Stimulated activated CD8-positive, alpha-beta memory T cell treated with anti-CD3 and anti-CD28 coated beads, Interleukin-4, amount 100 ng/mL, for 24 hours (primary cell): Measurements from ENCODE around the gene HOXA4.

Experiments
- DNase-seq: peaks from one replicate; pipeline ENCODE4 v3.0.0-alpha.2; 2020; ENCODE audit warnings: low read depth

Gene HOXA4

DNA sequence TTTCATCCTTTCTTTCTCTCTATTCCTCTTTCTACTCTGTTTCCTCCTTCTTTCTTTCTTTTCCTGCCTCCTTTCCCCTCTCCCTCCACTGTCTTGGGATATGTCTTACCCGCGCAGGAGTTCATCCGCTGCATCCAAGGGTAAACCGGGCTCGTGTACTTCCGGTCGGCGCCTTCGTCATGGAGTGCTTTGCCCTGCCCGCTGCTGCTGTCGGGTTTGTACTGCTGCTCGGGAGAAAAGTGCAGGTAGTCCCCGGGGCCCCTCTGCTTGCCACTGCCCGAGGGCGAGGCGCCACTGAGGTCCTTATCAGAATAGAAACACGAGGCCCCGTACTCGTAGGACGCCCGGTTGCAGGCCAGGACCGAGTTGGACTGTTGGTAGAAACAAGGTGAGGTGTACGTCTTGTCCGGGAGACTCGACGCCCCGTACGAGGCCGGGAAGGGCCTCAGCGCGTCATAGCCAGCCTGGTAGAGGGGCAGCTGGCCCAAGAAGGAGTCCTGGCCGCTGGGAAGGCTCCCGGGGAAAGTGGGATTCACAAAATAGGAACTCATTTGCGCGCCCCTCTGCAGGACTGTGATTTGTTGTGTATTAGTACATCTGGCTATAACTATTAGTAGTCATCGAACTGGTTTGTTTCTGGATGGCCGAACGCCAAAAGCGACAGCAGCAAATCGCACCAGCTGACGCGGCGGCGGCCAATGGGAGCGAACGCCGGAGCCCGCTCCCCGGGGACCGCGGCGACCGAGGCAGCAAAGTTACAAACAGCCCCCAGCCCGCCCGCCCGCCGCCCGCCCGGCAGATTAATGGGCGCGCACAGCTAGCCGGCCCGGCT is 16.9 kb upstream of the HOXA4 start, which contains the start of gene HOXA6:
HOXA6 (minus strand) TSS at position 576 of the 832 bp plus-strand sequence; CDS start at position 551, 25 bp downstream.
- DNase-seq = no peak

DNA sequence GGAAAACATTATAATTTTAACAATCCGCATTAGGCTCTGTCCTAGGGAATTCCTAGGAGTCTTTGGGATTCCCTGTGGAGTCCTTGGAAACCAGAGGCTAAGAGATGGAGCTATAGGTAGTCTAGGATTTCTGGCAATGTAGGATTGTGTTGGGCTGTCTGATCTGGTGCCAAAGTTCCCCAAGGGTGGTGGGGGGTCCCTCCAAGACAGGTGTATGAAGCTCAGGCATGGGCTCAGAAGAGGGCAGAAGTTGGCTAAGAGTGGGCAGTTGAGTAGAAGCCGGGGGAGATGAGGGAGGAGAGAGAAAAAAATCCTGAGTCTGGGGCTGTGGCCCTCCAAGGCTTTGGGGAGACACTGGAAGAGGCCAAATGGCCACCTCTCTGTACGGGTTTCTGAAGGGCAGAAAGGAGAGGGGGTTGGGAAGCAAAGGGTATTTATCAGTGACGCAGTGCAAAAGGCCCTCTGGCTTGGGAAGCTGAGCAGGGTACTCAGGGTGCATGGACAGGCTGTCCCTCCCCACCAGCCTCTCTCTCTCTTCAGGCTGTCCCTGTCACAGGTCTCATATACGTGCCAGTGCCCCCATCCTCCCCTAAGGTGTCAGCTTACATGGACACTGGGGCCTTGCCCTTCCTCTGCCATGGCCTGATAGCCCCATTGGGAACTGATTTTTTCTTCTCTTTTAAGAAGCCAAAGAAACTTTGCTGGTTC is 16.1 kb upstream of the HOXA4 start:
- DNase-seq = no peak

- DNase-seq = no peak
Observed at GRCh38 chr7:27145914-27146412, 15.4 kb upstream of the HOXA4 start.

GRCh38 chr7:27145165-27145913 is 14.8 kb upstream of the HOXA4 start:
- no peak for DNase-seq

DNA sequence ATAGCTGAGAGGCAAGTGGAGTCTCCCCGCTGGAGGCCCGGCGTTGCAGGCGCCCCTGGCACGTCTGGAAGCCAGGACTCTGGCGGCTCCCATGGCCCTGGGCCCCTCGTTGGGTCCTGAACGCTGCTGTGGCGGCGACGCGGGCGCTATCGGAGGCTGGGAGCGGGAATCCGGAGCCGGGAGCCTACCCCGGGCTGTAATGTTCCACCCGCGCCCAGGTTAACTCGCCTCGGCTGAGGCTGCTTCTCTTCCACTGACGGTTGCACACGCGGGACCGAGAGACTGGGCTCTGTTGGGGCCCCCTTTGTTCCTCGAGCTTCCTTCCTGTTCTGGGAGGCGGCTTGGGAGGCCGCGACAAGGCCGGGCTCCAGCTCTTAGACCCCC is 14.2 kb upstream of the HOXA4 start:
- DNase-seq = no peak

- DNase-seq = no peak
Observed at GRCh38 chr7:27143950-27144780, 13.6 kb upstream of the HOXA4 start.

GRCh38 chr7:27143023-27143949 is 12.7 kb upstream of the HOXA4 start, which contains the start of gene HOXA5:
Gene HOXA5, minus strand, starts transcription at chr7:27143681. Its CDS starts 74 bp downstream, at chr7:27143607.
- DNase-seq = no peak

GRCh38 chr7:27142580-27143022 is 12.0 kb upstream of the HOXA4 start:
- no peak for DNase-seq

GRCh38 chr7:27141923-27142579 is 11.5 kb upstream of the HOXA4 start:
- DNase-seq = no peak

GRCh38 chr7:27141137-27141922 is 10.8 kb upstream of the HOXA4 start:
- DNase-seq = no peak

GRCh38 chr7:27140126-27140857 is 9.7 kb upstream of the HOXA4 start:
- DNase-seq = no peak

DNA sequence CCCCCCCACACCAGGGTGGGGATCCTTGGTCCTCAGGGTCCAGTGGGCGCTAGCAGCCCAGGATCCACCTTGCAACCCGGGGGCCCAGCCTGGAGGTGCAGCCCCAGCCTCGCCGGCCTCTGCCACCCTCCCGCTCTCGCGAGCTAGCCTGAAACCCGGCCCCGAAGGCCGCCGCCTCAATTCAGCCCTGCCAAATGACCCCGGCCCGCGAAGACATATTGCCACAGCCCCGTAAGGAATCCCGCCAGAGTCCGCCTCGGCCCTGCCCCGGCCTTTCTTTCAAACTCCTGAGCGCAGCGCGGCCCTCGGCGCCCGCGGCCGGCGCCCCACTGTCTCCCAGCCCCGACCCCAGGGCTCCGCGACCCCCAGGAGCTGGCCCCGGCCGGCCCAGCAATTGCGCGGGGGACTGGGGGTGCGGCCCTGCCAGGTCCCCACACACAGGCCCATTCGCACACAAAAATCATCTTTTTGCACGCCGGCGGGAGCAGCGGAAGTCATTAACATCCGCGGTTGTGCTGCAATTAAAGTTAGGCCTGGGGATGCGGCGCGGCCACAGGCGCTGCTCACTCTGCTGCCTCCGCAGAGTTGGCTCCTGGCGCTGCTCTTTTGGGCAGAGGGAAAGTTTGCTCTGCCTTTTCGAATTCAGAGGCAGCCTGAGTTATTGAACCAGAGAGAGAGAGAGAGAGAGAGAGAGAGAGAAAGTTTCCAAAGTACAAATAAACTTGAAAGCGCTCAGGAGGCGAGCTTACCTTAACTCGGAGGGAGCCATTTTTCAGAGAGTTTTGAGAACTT is 9.0 kb upstream of the HOXA4 start:
- DNase-seq = no peak

GRCh38 chr7:27138985-27139333 is 8.4 kb upstream of the HOXA4 start:
- DNase-seq = no peak

DNA sequence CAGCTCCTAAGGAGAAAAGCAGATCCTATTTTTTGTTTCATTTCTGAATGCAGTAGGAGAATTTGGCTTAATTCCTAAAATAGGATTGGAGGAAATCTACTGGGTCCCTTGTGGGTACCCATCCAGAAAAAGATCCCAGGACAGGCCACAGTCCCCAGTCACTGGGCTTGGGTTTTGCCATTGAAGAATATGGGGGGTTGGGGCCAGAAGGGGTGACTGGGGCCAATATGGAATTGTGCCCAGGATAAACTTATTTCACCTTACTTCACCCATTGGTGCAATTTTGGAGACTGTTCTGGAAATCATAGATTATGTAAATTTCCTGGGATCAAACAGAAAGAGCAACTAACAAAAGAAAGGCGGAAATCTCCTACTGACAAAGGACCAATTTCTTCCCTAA is 7.9 kb upstream of the HOXA4 start:
- DNase-seq = no peak

DNA sequence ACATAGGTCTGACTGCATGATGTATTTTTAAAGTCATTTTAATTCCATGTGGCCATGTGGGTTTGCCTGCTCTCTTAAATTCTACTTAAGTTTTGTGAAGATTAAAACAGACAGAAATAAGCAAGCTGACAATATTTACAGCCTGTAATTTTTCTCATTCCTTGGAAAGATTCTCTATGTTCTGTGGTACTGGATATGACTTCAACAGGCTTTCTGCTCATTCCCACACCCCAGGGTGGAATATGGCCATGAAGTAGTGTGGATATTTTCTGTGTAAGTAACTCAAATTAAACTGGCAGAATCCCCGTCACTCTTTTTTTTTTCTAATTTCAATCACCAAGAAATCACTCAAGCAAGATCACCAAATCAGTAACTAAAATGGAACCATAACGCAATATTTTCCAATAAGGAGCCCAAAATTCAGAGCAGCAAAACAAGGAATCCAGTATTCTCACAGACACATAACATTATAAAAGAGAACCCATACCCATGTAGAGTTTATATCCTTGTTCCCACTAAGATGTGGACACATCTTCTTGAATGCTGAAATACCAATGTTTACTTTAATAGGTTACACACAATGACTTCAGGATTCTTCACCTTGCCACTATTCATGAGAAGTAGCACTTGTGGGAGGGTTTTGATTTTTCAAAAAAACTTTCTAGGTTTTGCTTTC is 7.2 kb upstream of the HOXA4 start:
- DNase-seq = no peak

DNA sequence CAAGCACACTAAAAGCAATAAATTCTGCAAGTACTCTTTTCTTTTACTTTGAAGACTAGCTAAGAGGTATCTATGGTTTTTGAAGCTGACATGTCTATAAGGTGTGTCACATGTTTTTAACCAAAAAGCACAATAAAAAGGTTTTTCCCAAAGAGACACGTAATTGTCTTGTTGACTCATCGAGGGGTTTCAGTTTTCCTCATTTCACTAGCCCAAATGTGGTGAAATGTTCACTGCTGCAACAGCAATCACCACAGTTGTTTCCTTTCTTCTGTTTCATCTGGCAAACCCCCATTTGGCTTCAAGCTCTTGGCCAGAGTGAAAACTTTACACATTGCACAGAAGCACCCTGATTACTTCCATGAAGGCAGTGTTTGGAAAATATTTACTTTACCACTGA is 3.8 kb upstream of the HOXA4 start:
- no peak for DNase-seq
